HG03108 (cell line): ENCODE data around the gene RAET1G.

Source experiments
- ATAC-seq: cut with Tn5 transposase; IDR thresholded peaks from one replicate; pipeline ENCODE4 v1.9.1; 2021; ENCODE audit warnings: moderate library complexity; ENCODE audit not compliant: unreplicated experiment

The RAET1G gene

DNA sequence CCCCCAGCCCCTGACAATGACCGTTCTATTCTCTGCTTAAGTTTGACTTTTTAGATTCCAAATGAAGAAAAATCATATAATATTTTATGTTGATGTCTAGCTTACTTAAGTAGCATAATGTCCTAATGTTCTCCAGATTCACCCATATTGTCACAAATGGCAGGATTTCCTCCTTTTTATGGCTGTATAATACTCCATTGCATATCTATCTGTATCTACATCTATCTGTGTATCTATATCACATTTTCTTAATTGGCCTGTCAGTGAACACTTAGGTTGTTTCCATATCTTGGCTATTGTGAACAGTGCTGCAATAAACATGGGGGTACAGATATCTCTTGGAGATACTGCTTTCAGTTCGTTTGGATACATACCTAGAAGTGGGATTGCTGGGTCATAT is 51.7 kb downstream of the RAET1G start:
- ATAC-seq = no peak

DNA sequence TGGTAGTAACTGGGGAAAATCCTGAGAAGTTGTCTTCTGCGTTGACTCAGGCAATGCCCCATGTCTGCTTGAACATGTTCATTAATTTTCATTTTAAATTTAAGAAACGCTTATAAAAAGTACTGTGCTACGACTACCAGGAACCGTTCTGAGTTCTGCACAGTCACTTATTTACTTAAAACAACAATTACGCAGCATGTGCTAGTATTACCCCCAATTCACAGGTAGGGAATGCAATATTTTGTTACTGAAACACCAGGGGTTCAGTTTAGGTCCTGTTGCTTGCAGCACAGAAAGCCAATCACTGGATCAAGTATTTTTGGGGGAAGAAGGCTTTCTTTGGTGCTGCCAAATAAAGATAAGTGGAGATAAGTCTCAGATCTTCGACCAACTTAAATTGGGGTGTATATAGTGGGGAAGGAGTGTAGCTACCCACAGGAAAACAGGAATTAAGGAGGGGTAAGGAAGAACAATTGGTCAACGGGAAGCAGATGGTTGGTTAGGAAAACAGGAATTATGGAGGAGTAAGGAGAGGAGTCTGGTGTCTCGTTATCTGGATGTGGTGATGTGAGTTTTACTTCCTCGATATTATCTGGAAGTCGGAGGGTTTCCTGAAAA is 53.5 kb downstream of the RAET1G start:
- ATAC-seq = no peak

DNA sequence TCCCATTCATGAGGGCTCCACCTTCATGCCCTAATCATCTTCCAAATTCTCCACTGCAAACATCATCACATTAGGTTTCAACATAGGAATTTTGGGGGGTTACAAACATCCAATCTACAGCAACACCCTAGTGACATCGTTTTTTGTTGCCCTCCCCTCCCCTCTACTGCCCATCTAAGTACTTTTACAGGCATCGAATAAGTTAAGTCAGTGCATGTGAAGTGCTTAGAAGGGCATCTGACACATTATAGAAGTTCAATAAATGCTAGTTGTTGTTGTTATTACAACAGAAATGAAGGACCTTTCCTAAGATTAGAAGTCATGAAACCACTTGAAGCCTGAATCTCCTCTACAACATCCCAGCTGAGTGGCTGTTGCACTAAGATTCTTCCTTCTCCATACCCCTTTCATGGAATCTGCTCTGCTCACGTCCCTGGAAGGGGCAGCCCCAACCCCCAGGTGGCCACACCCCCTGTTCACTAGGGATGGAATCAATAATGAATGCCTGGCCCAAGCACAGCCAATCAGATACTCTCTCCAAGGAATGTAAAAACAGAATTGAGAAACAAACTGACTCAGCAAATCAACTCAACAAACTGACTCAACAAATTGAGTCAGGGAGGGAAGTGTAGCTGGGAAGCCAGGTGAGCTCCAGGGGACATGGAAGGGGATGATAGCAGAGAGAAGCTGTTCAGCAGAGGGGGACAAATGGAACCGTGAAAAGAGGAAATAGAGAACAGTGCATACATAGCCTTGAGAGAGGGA is 54.9 kb downstream of the RAET1G start:
- no peak for ATAC-seq
